Liver (tissue), 9 donors: Measurements from ENCODE around the gene TMEFF1. TPM values are rescaled to one million over a fixed set of nuclear protein-coding genes. Genes with fewer than 3 reads are reported as not detected.

Experiments
- DNase-seq: peaks from one replicate; pipeline ENCODE4 v3.0.0-alpha.2; 2017; ENCODE audit warnings: low spot score
- H3K27ac ChIP-seq, 2 donors: one replicate each; pipeline ENCODE4 v1.7.0; 2013; ENCODE audit warnings: inconsistent platforms in 2 of 2, low read length in 2 of 2, control low read depth in 1 of 2, low read depth in 1 of 2, mild to moderate bottlenecking in 1 of 2
- H3K27me3 ChIP-seq, 4 donors: one replicate each; pipeline versions ENCODE4 v1.6.1 to v1.7.0; 2013; ENCODE audit warnings: low read length in 3 of 4, inconsistent platforms in 1 of 4, mild to moderate bottlenecking in 1 of 4, moderate library complexity in 1 of 4; ENCODE audit not compliant: control insufficient read depth in 4 of 4, insufficient read depth in 4 of 4
- H3K36me3 ChIP-seq, 4 donors: one replicate each; pipeline versions ENCODE4 v1.6.1 to v1.7.0; 2013; ENCODE audit warnings: low read length in 3 of 4, mild to moderate bottlenecking in 3 of 4, low read depth in 1 of 4, moderate library complexity in 1 of 4; ENCODE audit not compliant: control insufficient read depth in 4 of 4, insufficient read depth in 3 of 4
- H3K4me1 ChIP-seq, 4 donors: one replicate each; pipeline versions ENCODE4 v1.6.1 to v1.7.0; 2013; ENCODE audit warnings: low read length in 3 of 4, mild to moderate bottlenecking in 3 of 4, moderate library complexity in 1 of 4; ENCODE audit not compliant: control insufficient read depth in 4 of 4, insufficient read depth in 4 of 4
- H3K4me3 ChIP-seq, 3 donors: one replicate each; pipeline versions ENCODE4 v1.6.1 to v1.7.0; 2013; ENCODE audit warnings: low read length in 3 of 3, control low read depth in 1 of 3, low read depth in 1 of 3, mild to moderate bottlenecking in 1 of 3
- H3K9ac ChIP-seq, 2 donors: one replicate each; pipeline ENCODE4 v1.7.0; 2013; ENCODE audit warnings: low read length in 2 of 2, mild to moderate bottlenecking in 2 of 2, moderate library complexity in 2 of 2, control low read depth in 1 of 2, low read depth in 1 of 2
- H3K9me3 ChIP-seq, 4 donors: one replicate each; pipeline versions ENCODE4 v1.6.1 to v1.7.0; 2013; ENCODE audit warnings: low read length in 3 of 4; ENCODE audit not compliant: control insufficient read depth in 4 of 4
- EGR1 ChIP-seq, 2 donors: IDR thresholded peaks; 2 replicates each; pipeline ENCODE4 v1.6.1; 2016 to 2018; ENCODE audit warnings: antibody characterized with exemption in 2 of 2, low read depth in 2 of 2
- FOXA1 ChIP-seq: IDR thresholded peaks from 2 replicates; pipeline ENCODE4 v1.6.1; 2016; ENCODE audit warnings: antibody characterized with exemption
- FOXA2 ChIP-seq: IDR thresholded peaks from 2 replicates; pipeline ENCODE4 v1.6.1; 2016; ENCODE audit warnings: antibody characterized with exemption
- GABPA ChIP-seq, 2 donors: IDR thresholded peaks in 1 of 2; conservative IDR thresholded peaks in 1 of 2; 2 replicates each; pipeline ENCODE4 v1.6.1; 2016; ENCODE audit warnings: antibody characterized with exemption in 2 of 2, mild to moderate bottlenecking in 1 of 2, moderate library complexity in 1 of 2
- HNF4G ChIP-seq: IDR thresholded peaks from 2 replicates; pipeline ENCODE4 v1.6.1; 2016; ENCODE audit warnings: antibody characterized with exemption
- NR2F2 ChIP-seq: IDR thresholded peaks from 2 replicates; pipeline ENCODE4 v1.6.1; 2016; ENCODE audit warnings: antibody characterized with exemption
- RAD21 ChIP-seq, 2 donors: IDR thresholded peaks; 2 replicates each; pipeline ENCODE4 v1.6.1; 2016; ENCODE audit warnings: antibody characterized with exemption in 2 of 2, mild to moderate bottlenecking in 2 of 2
- RXRA ChIP-seq, 2 donors: IDR thresholded peaks; 2 replicates each; pipeline ENCODE4 v1.6.1; 2017 to 2018; ENCODE audit warnings: antibody characterized with exemption in 2 of 2, mild to moderate bottlenecking in 1 of 2
- SP1 ChIP-seq: IDR thresholded peaks from 2 replicates; pipeline ENCODE4 v1.6.1; 2018; ENCODE audit warnings: antibody characterized with exemption, mild to moderate bottlenecking
- TAF1 ChIP-seq: conservative IDR thresholded peaks from 2 replicates; pipeline ENCODE4 v1.6.1; 2016; ENCODE audit warnings: antibody characterized with exemption, mild to moderate bottlenecking
- YY1 ChIP-seq: IDR thresholded peaks from 2 replicates; pipeline ENCODE4 v1.6.1; 2016; ENCODE audit warnings: antibody characterized with exemption, mild to moderate bottlenecking
- WGBS: extraction: QIAGEN DNeasy Blood & Tissue Kit; methylation state at CpG from one replicate; pipeline ENCODE4 v1.1.7; 2013; 5-methylcytosine and 5-hydroxymethylcytosine counted together
- polyA plus RNA-seq, 2 donors: library from polyadenylated mRNA; stranded (reverse) in 1 of 2; unstranded in 1 of 2; fragments of 200-250 nt in 1 of 2; fragments of >200 nt in 1 of 2; fragmentation: Nextera tagmentation in 1 of 2; extraction: Ambion mirVana in 1 of 2; gene quantifications; one replicate each; pipeline versions ENCODE4 v1.2.1 to v1.2.3, GENCODE V29; 2013 to 2015
- total RNA-seq, 2 donors: library from RNA; depleted of rRNA; stranded (reverse); fragments of >200 nt; gene quantifications; one replicate each; pipeline ENCODE4 v1.2.3, GENCODE V29; 2014
- TF ChIP-seq, protein P1 (sequence below): fragments of 150-350 bp; IDR thresholded peaks from 2 replicates; pipeline ENCODE4 v1.5.1; 2017; ENCODE audit warnings: improper control_type of control experiment, low read depth, low read length; ENCODE audit not compliant: missing input control
- TF ChIP-seq, protein P2 (sequence below): IDR thresholded peaks from 2 replicates; pipeline ENCODE4 v1.6.1; 2016; ENCODE audit warnings: antibody characterized with exemption, mild to moderate bottlenecking
- TF ChIP-seq, protein P3 (sequence below): IDR thresholded peaks from 2 replicates; pipeline ENCODE4 v1.6.1; 2016; ENCODE audit warnings: antibody characterized with exemption
- TF ChIP-seq, protein P4 (sequence below): IDR thresholded peaks from 2 replicates; pipeline ENCODE4 v1.6.1; 2016; ENCODE audit warnings: antibody characterized with exemption
- TF ChIP-seq, protein P5 (sequence below): IDR thresholded peaks from 2 replicates; pipeline ENCODE4 v1.6.1; 2016; ENCODE audit warnings: antibody characterized with exemption
- donor health status: healthy.
- donor health status: healthy.
- donor health status: healthy.
- donor health status: healthy.
- donor health status: healthy.

Gene TMEFF1
- total and polyA plus RNA-seq, 4 donors, result not detected

DNA sequence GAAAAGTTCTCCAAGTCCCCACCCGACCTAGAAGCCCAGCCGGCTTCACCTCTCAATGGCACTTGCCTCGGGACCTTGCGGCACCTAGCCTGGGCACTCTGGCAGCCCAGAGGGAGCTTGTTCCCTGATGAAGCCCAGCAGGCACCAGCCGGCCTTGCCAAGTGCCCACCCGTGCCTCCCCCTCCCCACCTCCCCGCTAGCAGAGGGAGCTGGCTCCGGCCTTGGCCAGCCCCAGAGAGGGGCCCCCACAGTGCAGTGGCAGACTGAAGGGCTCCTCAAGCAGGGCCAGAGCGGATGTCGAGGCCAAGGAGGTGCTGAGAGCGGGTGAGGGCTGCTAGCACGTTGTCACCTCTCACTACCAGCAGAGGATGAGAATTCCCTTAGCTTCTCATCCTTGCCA, 67.4 kb downstream of the TMEFF1 start (continued):
- TF ChIP-seq, protein P1, sequence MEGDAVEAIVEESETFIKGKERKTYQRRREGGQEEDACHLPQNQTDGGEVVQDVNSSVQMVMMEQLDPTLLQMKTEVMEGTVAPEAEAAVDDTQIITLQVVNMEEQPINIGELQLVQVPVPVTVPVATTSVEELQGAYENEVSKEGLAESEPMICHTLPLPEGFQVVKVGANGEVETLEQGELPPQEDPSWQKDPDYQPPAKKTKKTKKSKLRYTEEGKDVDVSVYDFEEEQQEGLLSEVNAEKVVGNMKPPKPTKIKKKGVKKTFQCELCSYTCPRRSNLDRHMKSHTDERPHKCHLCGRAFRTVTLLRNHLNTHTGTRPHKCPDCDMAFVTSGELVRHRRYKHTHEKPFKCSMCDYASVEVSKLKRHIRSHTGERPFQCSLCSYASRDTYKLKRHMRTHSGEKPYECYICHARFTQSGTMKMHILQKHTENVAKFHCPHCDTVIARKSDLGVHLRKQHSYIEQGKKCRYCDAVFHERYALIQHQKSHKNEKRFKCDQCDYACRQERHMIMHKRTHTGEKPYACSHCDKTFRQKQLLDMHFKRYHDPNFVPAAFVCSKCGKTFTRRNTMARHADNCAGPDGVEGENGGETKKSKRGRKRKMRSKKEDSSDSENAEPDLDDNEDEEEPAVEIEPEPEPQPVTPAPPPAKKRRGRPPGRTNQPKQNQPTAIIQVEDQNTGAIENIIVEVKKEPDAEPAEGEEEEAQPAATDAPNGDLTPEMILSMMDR, result no peak
- no peak for TF ChIP-seq NR2F2

DNA sequence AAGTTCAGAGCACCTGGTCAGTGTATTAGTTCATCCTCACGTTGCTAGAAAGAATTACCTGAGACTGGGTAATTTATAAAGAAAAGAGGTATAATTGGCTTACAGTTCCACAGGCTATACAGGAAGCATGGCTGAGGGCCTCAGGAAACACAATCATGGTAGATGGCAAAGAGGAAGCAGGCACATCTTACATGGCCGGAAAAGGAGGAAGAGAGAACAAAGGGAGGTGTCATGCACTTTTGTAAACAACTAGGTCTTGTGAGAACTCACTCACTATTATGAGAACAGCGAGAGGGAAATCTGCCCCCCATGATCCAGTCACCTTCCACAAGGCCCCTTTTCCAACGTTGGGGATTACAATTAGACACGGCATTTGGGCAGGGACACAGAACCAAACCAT, 76.1 kb downstream of the TMEFF1 start:
- no peaks in the 10 kb centered on the region for H3K4me1 ChIP-seq
- no peak overlapping the region for H3K4me3 ChIP-seq
- H3K9me3 ChIP-seq, result no peaks in the 10 kb centered on the region
- TF ChIP-seq FOXA2, result no peak
- TF ChIP-seq FOXA1, result no peak
- no peak for TF ChIP-seq EGR1 (IDR thresholded peaks at IDR 0.05; ENCODE audit: low read depth in 2 of 2)
- no peak for TF ChIP-seq RXRA (IDR thresholded peaks at IDR 0.05)
- TF ChIP-seq TAF1, result no peak
- TF ChIP-seq, protein P2, sequence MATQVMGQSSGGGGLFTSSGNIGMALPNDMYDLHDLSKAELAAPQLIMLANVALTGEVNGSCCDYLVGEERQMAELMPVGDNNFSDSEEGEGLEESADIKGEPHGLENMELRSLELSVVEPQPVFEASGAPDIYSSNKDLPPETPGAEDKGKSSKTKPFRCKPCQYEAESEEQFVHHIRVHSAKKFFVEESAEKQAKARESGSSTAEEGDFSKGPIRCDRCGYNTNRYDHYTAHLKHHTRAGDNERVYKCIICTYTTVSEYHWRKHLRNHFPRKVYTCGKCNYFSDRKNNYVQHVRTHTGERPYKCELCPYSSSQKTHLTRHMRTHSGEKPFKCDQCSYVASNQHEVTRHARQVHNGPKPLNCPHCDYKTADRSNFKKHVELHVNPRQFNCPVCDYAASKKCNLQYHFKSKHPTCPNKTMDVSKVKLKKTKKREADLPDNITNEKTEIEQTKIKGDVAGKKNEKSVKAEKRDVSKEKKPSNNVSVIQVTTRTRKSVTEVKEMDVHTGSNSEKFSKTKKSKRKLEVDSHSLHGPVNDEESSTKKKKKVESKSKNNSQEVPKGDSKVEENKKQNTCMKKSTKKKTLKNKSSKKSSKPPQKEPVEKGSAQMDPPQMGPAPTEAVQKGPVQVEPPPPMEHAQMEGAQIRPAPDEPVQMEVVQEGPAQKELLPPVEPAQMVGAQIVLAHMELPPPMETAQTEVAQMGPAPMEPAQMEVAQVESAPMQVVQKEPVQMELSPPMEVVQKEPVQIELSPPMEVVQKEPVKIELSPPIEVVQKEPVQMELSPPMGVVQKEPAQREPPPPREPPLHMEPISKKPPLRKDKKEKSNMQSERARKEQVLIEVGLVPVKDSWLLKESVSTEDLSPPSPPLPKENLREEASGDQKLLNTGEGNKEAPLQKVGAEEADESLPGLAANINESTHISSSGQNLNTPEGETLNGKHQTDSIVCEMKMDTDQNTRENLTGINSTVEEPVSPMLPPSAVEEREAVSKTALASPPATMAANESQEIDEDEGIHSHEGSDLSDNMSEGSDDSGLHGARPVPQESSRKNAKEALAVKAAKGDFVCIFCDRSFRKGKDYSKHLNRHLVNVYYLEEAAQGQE, result no peak
- TF ChIP-seq HNF4G, result no peak
- TF ChIP-seq GABPA (IDR thresholded peaks at IDR 0.05 in 1 of 2, conservative IDR thresholded peaks at IDR 0.05 in 1 of 2), result no peak
- no peaks in the 10 kb centered on the region for H3K36me3 ChIP-seq
- H3K27me3 ChIP-seq, result no peaks in the 10 kb centered on the region
- DNase-seq, result no peak
- H3K27ac ChIP-seq, result no peak overlapping the region
- 78% methylated on average over 5 of the region's 5 CpGs for WGBS
- H3K9ac ChIP-seq, result no peak overlapping the region

DNA sequence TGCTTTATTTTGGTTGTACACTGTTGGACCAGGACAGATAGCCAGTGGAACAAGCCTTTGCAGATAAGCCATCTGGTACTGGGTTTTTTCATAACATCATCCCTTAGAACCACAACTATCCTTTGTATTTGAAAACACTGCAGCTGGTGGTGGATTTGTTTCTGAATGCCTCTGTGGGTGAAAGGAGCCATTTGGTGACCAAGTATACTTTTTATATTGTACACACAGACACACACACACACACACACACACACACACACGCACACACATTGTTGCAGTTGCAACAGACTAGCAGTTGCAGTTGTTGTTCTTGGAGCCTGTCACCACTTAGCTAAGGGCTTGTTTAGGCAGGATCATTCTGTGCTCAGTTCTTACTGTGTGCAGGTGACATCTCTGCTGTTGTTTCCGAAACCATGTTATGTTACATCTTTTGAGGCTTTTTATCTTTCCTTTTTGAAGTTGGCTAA, 82.0 kb downstream of the TMEFF1 start:
- H3K36me3 ChIP-seq, result no peaks in the 10 kb centered on the region
- 68% methylated on average over 2 of the region's 2 CpGs for WGBS
- no peaks in the 10 kb centered on the region for H3K27me3 ChIP-seq
- TF ChIP-seq, protein P3, sequence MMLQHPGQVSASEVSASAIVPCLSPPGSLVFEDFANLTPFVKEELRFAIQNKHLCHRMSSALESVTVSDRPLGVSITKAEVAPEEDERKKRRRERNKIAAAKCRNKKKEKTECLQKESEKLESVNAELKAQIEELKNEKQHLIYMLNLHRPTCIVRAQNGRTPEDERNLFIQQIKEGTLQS, result no peak
- TF ChIP-seq RXRA (IDR thresholded peaks at IDR 0.05) (no peak), EGR1 (IDR thresholded peaks at IDR 0.05; ENCODE audit: low read depth in 2 of 2) (no peak), FOXA2 (no peak), FOXA1 (no peak), YY1 (no peak), SP1 (no peak), GABPA (IDR thresholded peaks at IDR 0.05 in 1 of 2, conservative IDR thresholded peaks at IDR 0.05 in 1 of 2) (no peak), RAD21 (IDR thresholded peaks at IDR 0.05) (no peak), NR2F2 (no peak)
- TF ChIP-seq, protein P1, result no peak
- TF ChIP-seq, protein P2, result no peak
- TF ChIP-seq, protein P4, sequence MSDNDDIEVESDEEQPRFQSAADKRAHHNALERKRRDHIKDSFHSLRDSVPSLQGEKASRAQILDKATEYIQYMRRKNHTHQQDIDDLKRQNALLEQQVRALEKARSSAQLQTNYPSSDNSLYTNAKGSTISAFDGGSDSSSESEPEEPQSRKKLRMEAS, result no peak
- TF ChIP-seq, protein P5, sequence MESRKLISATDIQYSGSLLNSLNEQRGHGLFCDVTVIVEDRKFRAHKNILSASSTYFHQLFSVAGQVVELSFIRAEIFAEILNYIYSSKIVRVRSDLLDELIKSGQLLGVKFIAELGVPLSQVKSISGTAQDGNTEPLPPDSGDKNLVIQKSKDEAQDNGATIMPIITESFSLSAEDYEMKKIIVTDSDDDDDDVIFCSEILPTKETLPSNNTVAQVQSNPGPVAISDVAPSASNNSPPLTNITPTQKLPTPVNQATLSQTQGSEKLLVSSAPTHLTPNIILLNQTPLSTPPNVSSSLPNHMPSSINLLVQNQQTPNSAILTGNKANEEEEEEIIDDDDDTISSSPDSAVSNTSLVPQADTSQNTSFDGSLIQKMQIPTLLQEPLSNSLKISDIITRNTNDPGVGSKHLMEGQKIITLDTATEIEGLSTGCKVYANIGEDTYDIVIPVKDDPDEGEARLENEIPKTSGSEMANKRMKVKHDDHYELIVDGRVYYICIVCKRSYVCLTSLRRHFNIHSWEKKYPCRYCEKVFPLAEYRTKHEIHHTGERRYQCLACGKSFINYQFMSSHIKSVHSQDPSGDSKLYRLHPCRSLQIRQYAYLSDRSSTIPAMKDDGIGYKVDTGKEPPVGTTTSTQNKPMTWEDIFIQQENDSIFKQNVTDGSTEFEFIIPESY, result no peak

More for the DNA sequence above, 82.0 kb downstream of the TMEFF1 start:
- no peak overlapping the region for H3K9ac ChIP-seq
- H3K4me1 ChIP-seq, result no peaks in the 10 kb centered on the region
- H3K4me3 ChIP-seq, result no peak overlapping the region
- no peak overlapping the region for H3K27ac ChIP-seq
- no peak for DNase-seq
- no peaks in the 10 kb centered on the region for H3K9me3 ChIP-seq
